ENCODE data around the gene ERC2.

DNA sequence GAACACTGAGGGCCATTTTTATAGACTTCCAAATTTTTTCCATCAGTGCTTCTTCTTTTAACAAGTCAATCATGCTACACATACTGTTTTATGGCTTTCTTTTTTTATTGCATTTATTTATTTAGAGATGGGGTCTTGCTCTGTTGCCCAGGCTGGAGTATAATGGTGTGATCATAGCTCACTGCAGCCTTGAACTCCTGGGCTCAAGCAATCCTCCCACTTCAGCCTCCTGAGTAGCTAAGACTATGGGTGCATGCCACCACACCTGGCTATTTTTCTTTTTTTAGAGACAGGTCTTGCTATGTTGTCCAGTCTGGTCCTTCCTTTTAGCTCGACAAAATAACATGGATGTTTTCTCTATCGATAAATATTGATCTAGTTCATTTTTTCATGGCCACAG is 555.4 kb downstream of the ERC2 start:
- TF ChIP-seq GATA2 (IDR thresholded peaks at IDR 0.05; ENCODE audit: low read depth, low read length): no peak
- no peak for TF ChIP-seq GATA3 (IDR thresholded peaks at IDR 0.05; ENCODE audit: low read depth, low read length)

Data from SH-SY5Y (cell line).